ENCODE data around the gene MEF2B. TPM values are rescaled to one million over a fixed set of nuclear protein-coding genes. Genes with fewer than 3 reads are reported as not detected.

The MEF2B gene
- total RNA-seq, 4 donors from 2014 or later = 0.21 to 3.7 TPM; not detected in 2

DNA sequence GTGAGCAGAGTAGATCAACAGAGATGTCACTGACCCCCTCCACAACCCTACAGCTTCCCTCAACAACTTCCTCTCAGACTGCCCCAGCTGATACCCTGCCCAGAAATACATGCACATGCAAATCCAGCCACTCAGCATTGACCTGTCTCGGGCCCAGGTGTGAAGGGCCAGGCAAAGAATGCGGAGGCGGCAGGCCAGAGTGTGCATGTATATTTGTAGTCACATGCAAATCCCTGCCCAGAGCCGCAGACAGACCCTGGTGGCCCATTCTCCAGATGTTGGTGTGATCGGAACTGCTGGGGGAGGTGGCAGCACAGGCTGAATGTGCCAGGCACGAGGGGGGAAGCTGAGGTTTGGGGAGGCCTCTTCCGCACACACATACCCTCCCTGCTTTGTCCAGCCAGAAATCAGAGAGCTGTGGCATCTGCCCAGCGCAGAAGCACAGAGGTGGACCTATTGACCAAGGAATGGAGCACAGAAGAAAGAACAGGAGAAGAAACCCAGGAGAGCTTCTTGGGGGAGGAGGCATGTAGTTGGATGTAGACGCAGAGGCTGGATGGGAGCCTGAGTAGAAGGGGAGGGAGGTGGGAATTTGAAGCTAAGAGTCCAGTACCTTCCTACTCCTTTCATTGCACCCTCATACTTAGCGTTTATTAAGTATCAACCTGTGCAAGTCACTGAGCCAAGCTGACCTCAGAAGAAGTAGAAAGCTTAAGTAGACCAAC lies 14.4 kb downstream of the MEF2B start:
- TF ChIP-seq EP300 (IDR thresholded peaks at IDR 0.05) (no peak), POLR2A (IDR thresholded peaks at IDR 0.05) (no peak), CTCF (IDR thresholded peaks at IDR 0.05) (no peak)
- no peak overlapping the region for H3K27ac ChIP-seq
- H3K36me3 ChIP-seq = peaks cover 0 to 38% (median 0%) of the 10 kb centered on the region in 3 donors
- H3K27me3 ChIP-seq = no peaks in the 10 kb centered on the region
- DNase-seq (ENCODE audit: low spot score in 2 of 2) = no peak
- no peaks in the 10 kb centered on the region for H3K4me1 ChIP-seq
- 90 to 95% methylated on average over 10 of the region's 10 CpGs for WGBS, 2 donors
- H3K4me3 ChIP-seq = no peak overlapping the region
- H3K9me3 ChIP-seq = no peaks in the 10 kb centered on the region

DNA sequence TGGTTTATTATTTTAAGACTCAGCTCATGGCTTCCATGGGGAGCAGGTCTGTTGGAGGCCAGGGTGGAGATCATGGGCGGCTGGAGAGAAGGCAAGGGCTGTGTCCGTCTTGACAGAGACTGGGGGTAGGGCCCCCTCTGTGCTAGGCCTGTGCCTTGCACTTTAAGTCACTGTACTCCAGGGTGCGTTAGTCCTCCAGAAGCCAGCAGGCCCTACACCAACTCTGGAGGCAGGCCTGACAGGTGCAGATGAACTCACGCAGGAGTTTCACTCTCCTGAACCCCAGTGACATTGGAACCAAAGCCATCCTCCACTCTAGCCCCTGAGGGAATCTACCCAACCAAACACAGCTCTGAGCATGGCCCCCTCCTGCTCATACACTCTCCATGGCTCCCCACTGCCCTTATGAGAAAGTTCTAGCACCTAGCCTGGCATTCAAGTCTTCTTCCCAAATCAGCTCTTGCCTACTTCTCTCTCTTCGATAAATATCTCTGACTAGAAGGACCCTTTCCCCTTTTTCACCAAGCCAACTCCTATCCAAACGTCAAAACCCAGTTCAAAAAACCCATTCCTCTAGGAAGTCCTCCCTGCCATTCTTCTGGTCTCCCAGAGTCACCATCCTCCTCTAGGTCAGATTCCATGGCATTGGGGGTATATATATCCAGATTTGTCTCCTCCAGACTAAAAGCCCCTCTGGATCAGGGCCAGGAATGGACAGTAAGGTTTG lies 15.1 kb downstream of the MEF2B start:
- no peaks in the 10 kb centered on the region for H3K27me3 ChIP-seq
- no peak overlapping the region for H3K4me3 ChIP-seq
- no peak for TF ChIP-seq EP300 (IDR thresholded peaks at IDR 0.05)
- TF ChIP-seq CTCF (IDR thresholded peaks at IDR 0.05) = no peak
- no peak for TF ChIP-seq POLR2A (IDR thresholded peaks at IDR 0.05)
- no peaks in the 10 kb centered on the region for H3K9me3 ChIP-seq
- no peak for DNase-seq (ENCODE audit: low spot score in 2 of 2)
- 82 to 89% methylated on average over 6 of the region's 6 CpGs for WGBS, 2 donors
- H3K27ac ChIP-seq = no peak overlapping the region
- H3K36me3 ChIP-seq = peaks cover 0 to 40% (median 0%) of the 10 kb centered on the region in 3 donors
- H3K4me1 ChIP-seq = no peaks in the 10 kb centered on the region

DNA sequence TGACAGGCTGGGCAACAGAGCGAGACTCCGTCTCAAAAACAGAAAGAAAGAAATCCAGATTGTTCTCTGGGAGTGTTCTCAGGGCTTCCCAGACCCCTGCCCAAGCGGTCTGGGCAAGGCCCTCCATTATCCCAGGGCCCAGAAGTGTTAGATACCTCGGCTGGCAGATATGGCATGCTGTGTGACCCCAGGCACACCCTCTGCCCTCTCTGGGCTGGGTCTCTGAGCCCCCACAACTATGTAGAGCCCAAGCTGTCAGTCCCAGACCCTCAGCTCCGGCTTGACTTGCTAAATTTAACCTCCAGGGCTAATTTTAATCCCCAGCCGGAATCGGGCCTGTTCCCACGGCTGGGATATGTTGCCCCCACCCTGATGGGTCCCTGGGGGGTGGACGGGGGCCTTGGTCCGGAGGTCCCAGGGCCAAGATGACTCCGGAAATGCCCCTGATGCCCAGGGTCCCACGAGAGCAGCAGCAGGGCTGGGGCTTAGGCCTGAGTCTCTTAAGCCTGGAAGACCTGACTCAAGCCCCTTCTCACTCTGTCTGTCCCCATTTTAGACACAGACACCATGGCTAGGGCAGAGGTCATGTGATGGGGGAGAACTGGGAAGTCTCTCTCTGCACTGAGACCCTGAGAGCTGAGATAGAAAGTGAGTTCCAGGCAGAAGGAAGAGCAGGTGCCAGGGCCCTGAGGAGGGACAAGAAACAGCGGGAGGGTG lies 17.2 kb downstream of the MEF2B start:
- Histone ChIP-seq H3K36me3 (peaks cover 0 to 59% (median 0%) of the 10 kb centered on the region in 3 donors), H3K9me3 (no peaks in the 10 kb centered on the region), H3K4me3 (no peak overlapping the region), H3K4me1 (no peaks in the 10 kb centered on the region), H3K27ac (no peak overlapping the region), H3K27me3 (no peaks in the 10 kb centered on the region)
- TF ChIP-seq EP300 (IDR thresholded peaks at IDR 0.05) = no peak
- no peak for TF ChIP-seq CTCF (IDR thresholded peaks at IDR 0.05)
- no peak for TF ChIP-seq POLR2A (IDR thresholded peaks at IDR 0.05)
- no peak for DNase-seq (ENCODE audit: low spot score in 2 of 2)
- WGBS, 2 donors = 71 to 74% methylated on average over 13 of the region's 13 CpGs

DNA sequence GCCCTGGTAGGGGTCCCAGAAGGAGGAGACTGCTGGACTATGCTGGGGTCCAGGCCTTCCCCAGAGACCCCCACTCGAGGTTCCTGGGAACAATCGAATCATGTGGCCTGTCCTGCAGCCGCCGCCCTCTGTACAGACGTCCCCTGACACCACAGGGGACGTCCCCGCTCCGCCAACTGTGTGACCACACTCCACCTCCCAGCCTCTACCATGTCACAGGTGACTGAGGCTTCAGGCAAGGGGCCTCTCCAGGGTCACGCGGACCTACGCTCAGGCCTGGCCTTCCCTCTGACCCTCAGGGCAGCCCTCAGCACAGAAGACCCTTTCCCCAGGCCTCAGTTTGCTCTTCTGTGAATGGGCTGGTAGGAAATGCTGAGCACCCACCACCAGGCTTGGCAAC lies 18.6 kb downstream of the MEF2B start:
- 69 to 71% methylated on average over 4 to 11 of the region's 11 CpGs for WGBS, 2 donors
- peaks cover 0 to 60% (median 12%) of the 10 kb centered on the region in 3 donors for H3K36me3 ChIP-seq
- no peak for TF ChIP-seq CTCF (IDR thresholded peaks at IDR 0.05)
- TF ChIP-seq EP300 (IDR thresholded peaks at IDR 0.05) = no peak
- no peak for TF ChIP-seq POLR2A (IDR thresholded peaks at IDR 0.05)
- no peaks in the 10 kb centered on the region for H3K4me1 ChIP-seq
- no peaks in the 10 kb centered on the region for H3K27me3 ChIP-seq
- H3K4me3 ChIP-seq = no peak overlapping the region
- no peaks in the 10 kb centered on the region for H3K9me3 ChIP-seq
- DNase-seq (ENCODE audit: low spot score in 2 of 2) = no peak
- H3K27ac ChIP-seq = no peak overlapping the region
